ENCODE results near the gene MROH7.

The MROH7 gene

GRCh38 chr1:54744696-54745095, 103.1 kb downstream of the MROH7 start:
- no peak for DNase-seq

- DNase-seq, result no peak
Observed at GRCh38 chr1:54745274-54745673, 103.7 kb downstream of the MROH7 start.

GRCh38 chr1:54745864-54746263, 104.3 kb downstream of the MROH7 start:
- DNase-seq, result no peak

- no peak for DNase-seq
Observed at GRCh38 chr1:54748094-54748835, 106.7 kb downstream of the MROH7 start.

- no peak for DNase-seq
Observed at GRCh38 chr1:54750596-54750995, 109.0 kb downstream of the MROH7 start.

GRCh38 chr1:54751426-54751825, 109.8 kb downstream of the MROH7 start:
- no peak for DNase-seq

DNA sequence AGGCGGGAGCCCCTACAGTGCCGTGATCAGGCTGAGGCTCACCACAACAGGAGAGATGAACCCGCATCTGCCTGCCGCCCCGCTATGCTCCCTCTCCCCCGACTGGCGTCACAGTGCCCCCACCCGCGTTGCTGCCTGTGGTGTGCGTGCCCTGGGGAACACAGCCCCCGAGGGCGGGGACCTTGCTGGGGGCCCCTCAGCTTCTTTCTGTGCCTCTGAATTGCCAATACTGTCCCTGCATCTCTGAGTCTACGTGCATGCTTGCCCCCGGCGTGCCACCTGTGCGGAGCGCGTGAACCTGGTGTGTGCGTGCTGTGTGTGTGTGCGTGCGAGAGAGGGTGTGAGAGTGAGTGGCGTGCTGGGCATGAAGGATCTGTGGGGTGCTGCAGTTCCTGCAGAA, 112.5 kb downstream of the MROH7 start:
- no peak for DNase-seq

- DNase-seq, result no peak
Observed at GRCh38 chr1:54754486-54755285, 113.1 kb downstream of the MROH7 start.

- DNase-seq, result no peak
Observed at GRCh38 chr1:54757833-54758232, 116.2 kb downstream of the MROH7 start.

DNA sequence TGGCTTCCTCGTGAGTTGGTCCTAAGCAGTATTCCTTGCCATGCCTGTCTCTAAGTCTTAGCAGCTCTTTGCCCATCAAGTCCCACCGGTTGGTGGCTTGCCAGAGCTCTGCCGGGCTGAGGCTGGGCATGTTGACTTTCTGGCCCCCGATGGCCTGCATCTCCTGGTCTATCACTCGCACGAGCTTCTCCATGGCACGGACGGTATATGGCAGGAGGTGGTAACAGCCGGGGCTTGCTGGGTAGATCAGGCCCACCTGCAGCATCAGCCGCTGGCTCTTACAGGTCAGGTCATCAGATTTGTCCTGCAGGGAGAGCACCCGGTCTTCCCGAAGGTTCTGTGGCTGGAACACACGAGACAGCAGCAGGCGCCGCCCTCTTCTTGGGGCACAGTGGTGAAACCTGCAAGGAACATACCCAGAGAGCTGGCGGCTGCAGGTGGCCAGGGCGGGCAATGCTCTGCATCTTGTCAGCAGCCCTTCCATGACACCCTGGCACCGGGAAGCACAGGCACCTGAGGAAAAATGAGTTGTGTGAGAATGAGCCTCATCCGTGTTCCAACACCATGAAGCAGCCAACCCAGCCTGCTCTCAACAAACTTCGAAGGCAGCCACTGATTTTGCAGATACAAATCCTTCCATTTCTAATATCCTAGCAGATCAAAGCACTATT, 117.2 kb downstream of the MROH7 start:
- DNase-seq, result no peak

Data from NCI-H524 (cell line).